Endothelial cell of umbilical vein (primary cell): ENCODE data around the gene OPRL1. TPM values are rescaled to one million over a fixed set of nuclear protein-coding genes. Genes with fewer than 3 reads are reported as not detected.

ENCODE experiments used
- BruUV-seq: library from RNA; stranded (reverse); fragments of 400-500 nt; replicated peaks from 2 replicates; lab custom pipeline; 2021; lab: Mats Ljungman, UMichigan
- CTCF ChIA-PET: fragments of 300-600, 350-600 bp; sonication (Branson Sonifier 250); formaldehyde crosslinking; loops from one replicate; lab custom pipeline; 2021; ENCODE audit warnings: antibody characterized with exemption, inconsistent platforms; lab: Charles Lee
- POLR2A ChIA-PET: fragments of 300-600, 350-600 bp; sonication (Branson Sonifier 250); formaldehyde crosslinking; loops from one replicate; lab custom pipeline; 2021; ENCODE audit warnings: antibody characterized with exemption, inconsistent platforms; lab: Charles Lee
- DNase-seq: peaks from one replicate; pipeline ENCODE4 v3.0.0-alpha.2; 2011; ENCODE audit warnings: low read depth, low spot score
- FAIRE-seq: peaks from 2 replicates; lab custom pipeline; 2011; peaks lifted over from hg19 to GRCh38; lab: Jason Lieb, UNC
- H2AFZ ChIP-seq: 2 replicates; pipeline ENCODE4 v1.6.0; 2012; ENCODE audit warnings: low read depth, low read length, control low read depth, inconsistent platforms
- H3K27ac ChIP-seq: 2 replicates; pipeline ENCODE4 v1.5.1; 2011; ENCODE audit warnings: low read depth, mild to moderate bottlenecking, control low read depth, low read length, moderate library complexity; ENCODE audit not compliant: insufficient read depth
- H3K27me3 ChIP-seq, 2 experiments: 2 replicates each; pipeline versions ENCODE4 v1.6.0 to v1.6.1; 2011; ENCODE audit warnings: low read length in 2 of 2, mixed read lengths in 1 of 2; ENCODE audit not compliant: control insufficient read depth in 2 of 2, insufficient read depth in 2 of 2
- H3K36me3 ChIP-seq, 2 experiments: 2 replicates in 1 of 2; 3 replicates in 1 of 2; pipeline ENCODE4 v1.5.1; 2011; ENCODE audit warnings: low read length in 2 of 2, mild to moderate bottlenecking in 1 of 2, moderate library complexity in 1 of 2; ENCODE audit not compliant: control insufficient read depth in 2 of 2, insufficient read depth in 2 of 2; ENCODE audit errors: extremely low read depth in 1 of 2
- H3K4me1 ChIP-seq: 3 replicates; pipeline ENCODE4 v1.5.1; 2011; ENCODE audit warnings: mild to moderate bottlenecking, low read length; ENCODE audit not compliant: control insufficient read depth, insufficient read depth; ENCODE audit errors: extremely low read depth
- H3K4me2 ChIP-seq: 2 replicates; pipeline ENCODE4 v1.6.1; 2011; ENCODE audit warnings: low read length, control low read depth, mixed read lengths; ENCODE audit not compliant: insufficient read depth
- H3K4me3 ChIP-seq, 3 experiments: fragments of 200-600 bp in 1 of 3; sonication (generic), shearing (Covaris generic) in 1 of 3; replicated peaks in 1 of 3; 2 replicates each; pipeline ENCODE4 v1.5.1; 2011 to 2016; ENCODE audit warnings: control low read depth in 3 of 3, low read length in 3 of 3, mild to moderate bottlenecking in 2 of 3, inconsistent platforms in 1 of 3, low read depth in 1 of 3, moderate library complexity in 1 of 3; ENCODE audit not compliant: insufficient read depth in 1 of 3
- H3K79me2 ChIP-seq: 2 replicates; pipeline ENCODE4 v1.6.0; 2012; ENCODE audit warnings: low read length, inconsistent platforms; ENCODE audit not compliant: control insufficient read depth, insufficient read depth
- H3K9ac ChIP-seq: replicated peaks from 2 replicates; pipeline ENCODE3; 2011; ENCODE audit warnings: low read length, control low read depth; ENCODE audit not compliant: insufficient read depth; ENCODE audit errors: extremely low read depth
- H3K9me1 ChIP-seq: replicated peaks from 3 replicates; pipeline ENCODE4 v1.6.0; 2011; ENCODE audit warnings: mild to moderate bottlenecking, low read length; ENCODE audit not compliant: control insufficient read depth, insufficient read depth; ENCODE audit errors: extremely low read depth
- H3K9me3 ChIP-seq: replicated peaks from 2 replicates; pipeline ENCODE4 v1.5.1; 2012; ENCODE audit warnings: low read length, inconsistent platforms; ENCODE audit not compliant: control insufficient read depth, insufficient read depth
- H4K20me1 ChIP-seq: replicated peaks from 2 replicates; pipeline ENCODE3; 2011; ENCODE audit warnings: mild to moderate bottlenecking, low read length; ENCODE audit not compliant: control insufficient read depth, insufficient read depth; ENCODE audit errors: extremely low read depth
- EZH2 ChIP-seq: IDR thresholded peaks from 2 replicates; pipeline ENCODE4 v1.6.1; 2012; ENCODE audit warnings: borderline replicate concordance, low read depth, mild to moderate bottlenecking, moderate library complexity, low read length, inconsistent platforms; ENCODE audit not compliant: severe bottlenecking
- FOS ChIP-seq: IDR thresholded peaks from 2 replicates; pipeline ENCODE4 v1.6.1; 2011; ENCODE audit warnings: mild to moderate bottlenecking, low read length, moderate library complexity, borderline replicate concordance; ENCODE audit not compliant: insufficient read depth
- GATA2 ChIP-seq: IDR thresholded peaks from 2 replicates; pipeline ENCODE4 v1.7.0; 2011; ENCODE audit warnings: low read depth, mild to moderate bottlenecking, moderate library complexity, mixed read lengths, low read length; ENCODE audit not compliant: insufficient read length, insufficient read depth
- JUN ChIP-seq: IDR thresholded peaks from 2 replicates; pipeline ENCODE4 v1.6.1; 2011; ENCODE audit warnings: borderline replicate concordance, low read depth; ENCODE audit not compliant: insufficient read length, insufficient read depth
- MYC ChIP-seq: IDR thresholded peaks from one replicate; pipeline ENCODE4 v1.6.1; 2011; ENCODE audit warnings: mild to moderate bottlenecking, low read depth, low read length
- POLR2A ChIP-seq: IDR thresholded peaks from 2 replicates; pipeline ENCODE4 v1.6.1; 2012; ENCODE audit warnings: low read depth, mild to moderate bottlenecking, control low read depth, low read length
- POLR2AphosphoS5 ChIP-seq: IDR thresholded peaks from 2 replicates; pipeline ENCODE4 v1.6.1; 2012; ENCODE audit warnings: low read depth, mild to moderate bottlenecking, control low read depth, low read length, moderate library complexity; ENCODE audit not compliant: insufficient read depth
- dilution Hi-C: fragments of 300-500 bp; cut with MboI; formaldehyde crosslinking; loops from one replicate; pipeline ENCODE4 v1.15.0; 2019; ENCODE audit warnings: low sequenced_read_pairs; ENCODE audit not compliant: extremely low pct_ligation_motif_present
- intact Hi-C: fragments of 100-400 bp; cut with micrococcal nuclease; formaldehyde crosslinking; loops from one replicate; pipeline ENCODE4 v1.10.0; 2022
- polyA plus RNA-seq, 4 experiments: library from polyadenylated mRNA; depleted of rRNA in 3 of 4; stranded (reverse) in 3 of 4; unstranded in 1 of 4; fragments of >200 nt; gene quantifications; 2 replicates each; pipeline versions ENCODE4 v1.2.1 to v1.2.3, GENCODE V29; 2011 to 2012; ENCODE audit warnings: missing spikeins in 1 of 4
- total RNA-seq: library from RNA; stranded (reverse); gene quantifications from 2 replicates; pipeline ENCODE4 v1.2.3, GENCODE V29; 2021
- TF ChIP-seq, protein P1 (sequence below), 2 donors: IDR thresholded peaks; 1 replicate in 1 of 2; 2 replicates in 1 of 2; pipeline ENCODE4 v1.5.1; 2011; ENCODE audit warnings: low read length in 2 of 2, mild to moderate bottlenecking in 2 of 2, moderate library complexity in 2 of 2, control low read depth in 1 of 2, inconsistent platforms in 1 of 2, low read depth in 1 of 2; ENCODE audit not compliant: insufficient read depth in 1 of 2; ENCODE audit errors: extremely low read depth in 1 of 2

The OPRL1 gene
- total and polyA plus RNA-seq, 2 donors (not counting 3 experiments of a cell fraction or from before 2014, with no cell fraction given): 1.9 to 2.0 TPM

DNA sequence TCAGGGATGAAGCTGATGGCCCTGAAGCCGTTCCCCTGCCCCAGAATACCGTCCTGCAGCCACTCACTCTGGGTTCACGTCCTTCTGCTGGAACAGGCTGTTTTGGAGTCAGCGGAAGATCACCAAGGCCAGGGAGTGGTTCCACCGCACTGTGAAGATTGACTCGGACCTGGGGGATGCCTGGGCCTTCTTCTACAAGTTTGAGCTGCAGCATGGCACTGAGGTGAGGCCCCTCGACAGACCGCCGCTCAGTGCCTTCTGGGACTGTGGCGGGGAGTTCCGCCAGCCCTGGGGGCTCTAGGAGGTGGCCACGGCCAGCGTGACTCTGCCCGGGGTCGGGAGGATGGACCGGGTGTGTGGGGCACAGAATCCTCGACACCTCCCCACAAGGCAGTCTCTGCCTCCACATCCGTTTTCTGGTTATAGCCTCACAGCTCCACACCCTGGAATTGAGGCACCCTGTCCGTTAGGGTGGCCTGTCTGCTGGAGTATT lies 48.0 kb upstream of the OPRL1 start:
- Histone ChIP-seq H3K27ac (no peak overlapping the region), H3K9ac (no peak overlapping the region), H3K79me2 (no peaks in the 10 kb centered on the region), H2AFZ (no peak overlapping the region), H3K9me3 (no peaks in the 10 kb centered on the region), H3K4me3 (no peak overlapping the region), H3K9me1 (no peaks in the 10 kb centered on the region), H4K20me1 (no peaks in the 10 kb centered on the region), H3K4me2 (no peak overlapping the region), H3K36me3 (peaks cover 8 to 39% of the 10 kb centered on the region in 2 experiments), H3K4me1 (peaks cover 4% of the 10 kb centered on the region), H3K27me3 (no peaks in the 10 kb centered on the region)
- DNase-seq: no peak
- no TSS peak for BruUV-seq
- no peak for FAIRE-seq
- TF ChIP-seq JUN (no peak), EZH2 (no peak), POLR2A (no peak), GATA2 (no peak), FOS (no peak), POLR2AphosphoS5 (no peak), MYC (no peak)
- TF ChIP-seq, protein P1, sequence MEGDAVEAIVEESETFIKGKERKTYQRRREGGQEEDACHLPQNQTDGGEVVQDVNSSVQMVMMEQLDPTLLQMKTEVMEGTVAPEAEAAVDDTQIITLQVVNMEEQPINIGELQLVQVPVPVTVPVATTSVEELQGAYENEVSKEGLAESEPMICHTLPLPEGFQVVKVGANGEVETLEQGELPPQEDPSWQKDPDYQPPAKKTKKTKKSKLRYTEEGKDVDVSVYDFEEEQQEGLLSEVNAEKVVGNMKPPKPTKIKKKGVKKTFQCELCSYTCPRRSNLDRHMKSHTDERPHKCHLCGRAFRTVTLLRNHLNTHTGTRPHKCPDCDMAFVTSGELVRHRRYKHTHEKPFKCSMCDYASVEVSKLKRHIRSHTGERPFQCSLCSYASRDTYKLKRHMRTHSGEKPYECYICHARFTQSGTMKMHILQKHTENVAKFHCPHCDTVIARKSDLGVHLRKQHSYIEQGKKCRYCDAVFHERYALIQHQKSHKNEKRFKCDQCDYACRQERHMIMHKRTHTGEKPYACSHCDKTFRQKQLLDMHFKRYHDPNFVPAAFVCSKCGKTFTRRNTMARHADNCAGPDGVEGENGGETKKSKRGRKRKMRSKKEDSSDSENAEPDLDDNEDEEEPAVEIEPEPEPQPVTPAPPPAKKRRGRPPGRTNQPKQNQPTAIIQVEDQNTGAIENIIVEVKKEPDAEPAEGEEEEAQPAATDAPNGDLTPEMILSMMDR (IDR thresholded peaks at IDR 0.05; ENCODE audit: extremely low read depth in 1 of 2, insufficient read depth in 1 of 2, low read depth in 1 of 2, low read length in 2 of 2): no peak
- dilution Hi-C loops (no loop called here), intact Hi-C loops (no loop called here)
- CTCF ChIA-PET: interaction anchor here (1.4 to 1.9 kb wide), 2 partner anchors 25 to 89 kb away, joined by 4 to 6 read pairs; no protein-coding TSS in a partner anchor
- POLR2A ChIA-PET: interaction anchor here (0.6 kb wide), 1 partner anchor 31 kb away, joined by 5 read pairs; no protein-coding TSS in a partner anchor
